ENCODE data around the gene PACSIN2. TPM values are rescaled to one million over a fixed set of nuclear protein-coding genes. Genes with fewer than 3 reads are reported as not detected.

PACSIN2 gene
- total RNA-seq, 4 donors from 2014 or later, result 25.8 to 46.0 (median 27.8) TPM

- intact Hi-C loops (cut with DNase I), result no loop called here
- H3K36me3 ChIP-seq, result no peaks in the 10 kb centered on the region
- no peak for DNase-seq
- peak overlapping the region in 2 of 4 donors; percentile 37 to 42 for H3K27ac ChIP-seq
- WGBS, 2 donors, result 85 to 90% methylated on average over 4 of the region's 4 CpGs
- H3K4me1 ChIP-seq, result peaks cover 8 to 81% (median 31%) of the 10 kb centered on the region in 3 donors
- no peaks in the 10 kb centered on the region for H3K27me3 ChIP-seq
- no peak overlapping the region for H3K4me3 ChIP-seq
- H3K9me3 ChIP-seq, result no peaks in the 10 kb centered on the region
- TF ChIP-seq POLR2A (IDR thresholded peaks at IDR 0.05), result no peak
- TF ChIP-seq, protein P1, sequence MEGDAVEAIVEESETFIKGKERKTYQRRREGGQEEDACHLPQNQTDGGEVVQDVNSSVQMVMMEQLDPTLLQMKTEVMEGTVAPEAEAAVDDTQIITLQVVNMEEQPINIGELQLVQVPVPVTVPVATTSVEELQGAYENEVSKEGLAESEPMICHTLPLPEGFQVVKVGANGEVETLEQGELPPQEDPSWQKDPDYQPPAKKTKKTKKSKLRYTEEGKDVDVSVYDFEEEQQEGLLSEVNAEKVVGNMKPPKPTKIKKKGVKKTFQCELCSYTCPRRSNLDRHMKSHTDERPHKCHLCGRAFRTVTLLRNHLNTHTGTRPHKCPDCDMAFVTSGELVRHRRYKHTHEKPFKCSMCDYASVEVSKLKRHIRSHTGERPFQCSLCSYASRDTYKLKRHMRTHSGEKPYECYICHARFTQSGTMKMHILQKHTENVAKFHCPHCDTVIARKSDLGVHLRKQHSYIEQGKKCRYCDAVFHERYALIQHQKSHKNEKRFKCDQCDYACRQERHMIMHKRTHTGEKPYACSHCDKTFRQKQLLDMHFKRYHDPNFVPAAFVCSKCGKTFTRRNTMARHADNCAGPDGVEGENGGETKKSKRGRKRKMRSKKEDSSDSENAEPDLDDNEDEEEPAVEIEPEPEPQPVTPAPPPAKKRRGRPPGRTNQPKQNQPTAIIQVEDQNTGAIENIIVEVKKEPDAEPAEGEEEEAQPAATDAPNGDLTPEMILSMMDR (IDR thresholded peaks at IDR 0.05), result no peak
Observed at GRCh38 chr22:43009444-43009843, 5.5 kb downstream of the PACSIN2 start.

DNA sequence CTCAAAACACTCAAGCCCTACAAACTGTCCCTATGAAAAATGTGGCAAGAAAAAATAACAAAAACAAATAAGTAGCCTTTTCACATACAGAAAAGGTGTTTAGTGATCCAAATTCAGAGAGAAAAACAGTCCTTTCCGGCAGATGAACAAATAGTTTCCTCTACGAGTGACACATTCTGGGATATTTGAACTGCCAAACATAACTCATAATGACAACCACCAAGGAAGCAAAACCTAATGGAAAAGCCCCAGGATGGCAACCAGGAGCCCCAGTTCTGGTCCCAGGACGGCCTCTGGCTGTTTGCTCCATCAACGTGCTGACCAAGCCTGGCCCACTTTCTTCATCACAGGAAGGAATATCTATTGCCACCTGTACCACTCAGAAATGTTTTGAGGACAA, 6.0 kb downstream of the PACSIN2 start:
- TF ChIP-seq, protein P1 (IDR thresholded peaks at IDR 0.05), result no peak
- TF ChIP-seq POLR2A (IDR thresholded peaks at IDR 0.05), result no peak
- Histone ChIP-seq H3K27me3 (no peaks in the 10 kb centered on the region), H3K27ac (peak overlapping the region in 3 of 4 donors; percentile 2 to 42 (median 37)), H3K4me3 (no peak overlapping the region), H3K4me1 (peaks cover 7 to 82% (median 36%) of the 10 kb centered on the region in 3 donors), H3K9me3 (no peaks in the 10 kb centered on the region), H3K36me3 (no peaks in the 10 kb centered on the region)
- no peak for DNase-seq
- intact Hi-C loops (cut with DNase I), result no loop called here
- WGBS, 2 donors, result 67 to 71% methylated on average over 4 of the region's 4 CpGs

DNA sequence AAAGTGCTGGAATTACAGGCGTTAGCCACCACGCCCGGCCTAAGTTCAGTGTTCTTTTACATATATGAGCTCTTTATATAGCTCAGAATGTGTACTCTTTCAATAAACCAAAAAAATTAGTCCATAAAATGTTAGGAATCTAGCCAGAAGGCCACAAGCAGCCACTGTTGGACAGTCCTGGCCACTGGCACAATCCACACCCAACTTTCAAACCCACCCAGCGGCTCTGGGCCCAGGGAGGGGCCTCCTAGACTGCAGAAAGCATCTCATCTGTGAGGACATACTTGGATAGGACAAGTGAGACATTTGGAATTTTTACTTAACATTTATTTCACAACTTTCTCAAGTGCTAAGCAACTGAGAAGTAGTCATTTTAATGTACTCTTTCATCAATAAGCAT, 6.4 kb downstream of the PACSIN2 start:
- WGBS, 2 donors, result 82 to 96% methylated on average over 4 of the region's 4 CpGs
- intact Hi-C loops (cut with DNase I), result no loop called here
- peak overlapping the region in 3 of 4 donors; percentile 2 to 42 (median 37) for H3K27ac ChIP-seq
- no peaks in the 10 kb centered on the region for H3K9me3 ChIP-seq
- peaks cover 3 to 82% (median 36%) of the 10 kb centered on the region in 3 donors for H3K4me1 ChIP-seq
- TF ChIP-seq, protein P1 (IDR thresholded peaks at IDR 0.05), result no peak
- TF ChIP-seq POLR2A (IDR thresholded peaks at IDR 0.05), result no peak
- no peaks in the 10 kb centered on the region for H3K27me3 ChIP-seq
- H3K4me3 ChIP-seq, result no peak overlapping the region
- H3K36me3 ChIP-seq, result no peaks in the 10 kb centered on the region
- DNase-seq, result no peak

DNA sequence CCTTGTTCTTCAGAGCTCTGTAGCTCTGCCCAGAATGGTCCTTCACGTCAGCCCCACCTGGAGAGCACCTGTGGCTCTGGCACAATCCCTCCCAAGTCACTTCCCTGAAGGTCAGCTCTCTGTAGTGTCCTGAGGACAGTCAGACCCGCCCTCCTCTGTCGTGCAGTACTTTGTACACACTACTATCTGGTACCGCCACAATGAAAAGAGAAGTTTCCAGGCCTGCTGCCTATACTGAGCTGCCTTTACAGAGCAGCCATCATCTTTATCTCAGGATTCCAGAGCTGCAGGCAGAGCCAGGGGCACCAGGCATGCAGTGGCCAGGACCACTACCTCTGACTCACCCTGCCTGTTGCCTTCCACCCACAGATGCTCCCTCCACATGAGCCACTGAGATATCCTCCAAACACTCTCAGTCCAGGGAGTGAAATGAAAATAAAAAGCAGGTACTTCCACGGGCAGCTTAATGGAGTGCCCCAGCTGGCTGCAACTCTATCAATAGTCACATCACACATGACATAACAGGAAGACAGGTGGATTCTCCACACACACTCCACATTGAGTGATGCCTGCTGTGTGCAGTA, 7.3 kb downstream of the PACSIN2 start:
- TF ChIP-seq, protein P1 (IDR thresholded peaks at IDR 0.05), result no peak
- no peak for TF ChIP-seq POLR2A (IDR thresholded peaks at IDR 0.05)
- intact Hi-C loops (cut with DNase I), result no loop called here
- no peak for DNase-seq
- Histone ChIP-seq H3K27ac (peak overlapping the region in 1 of 4 donors; percentile 7), H3K36me3 (no peaks in the 10 kb centered on the region), H3K4me1 (peaks cover 3 to 82% (median 28%) of the 10 kb centered on the region in 3 donors), H3K9me3 (no peaks in the 10 kb centered on the region), H3K27me3 (no peaks in the 10 kb centered on the region), H3K4me3 (no peak overlapping the region)
- WGBS, 2 donors, result 21 to 31% methylated on average over 1 to 3 of the region's 5 CpGs

DNA sequence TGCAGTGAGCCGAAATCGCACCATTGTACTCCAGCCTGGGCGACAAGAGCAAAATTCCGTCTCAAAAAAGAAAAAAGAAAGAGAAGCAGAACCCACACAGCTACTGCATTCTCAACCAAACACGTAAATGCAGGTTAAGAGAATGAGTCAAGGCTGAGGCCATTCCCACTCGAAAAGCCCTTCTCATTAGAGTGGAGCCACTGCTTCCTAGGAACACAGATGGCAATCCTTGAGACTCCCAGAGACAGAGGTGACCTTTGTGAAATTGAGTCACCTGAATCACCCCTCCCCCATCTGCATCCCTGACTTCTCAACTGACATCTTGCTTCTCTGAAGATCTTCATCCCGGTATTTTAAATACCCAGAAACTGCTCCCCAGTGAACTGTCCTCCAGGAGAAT, 8.2 kb downstream of the PACSIN2 start:
- intact Hi-C loops (cut with DNase I), result no loop called here
- H3K4me1 ChIP-seq, result peaks cover 7 to 85% (median 32%) of the 10 kb centered on the region in 3 donors
- H3K9me3 ChIP-seq, result no peaks in the 10 kb centered on the region
- H3K27me3 ChIP-seq, result no peaks in the 10 kb centered on the region
- TF ChIP-seq POLR2A (IDR thresholded peaks at IDR 0.05), result no peak
- TF ChIP-seq, protein P1 (IDR thresholded peaks at IDR 0.05), result no peak
- no peaks in the 10 kb centered on the region for H3K36me3 ChIP-seq
- no peak overlapping the region for H3K4me3 ChIP-seq
- WGBS, 2 donors, result 86 to 89% methylated on average over 7 of the region's 7 CpGs
- H3K27ac ChIP-seq, result no peak overlapping the region
- DNase-seq, result no peak

Data from esophagus squamous epithelium (tissue), 5 donors.